ENCODE measurements around the gene ACTN1.

ACTN1 gene

GRCh38 chr14:68921049-68921448 lies 58.1 kb downstream of the ACTN1 start:
- no peaks in the 10 kb centered on the region for H4K20me1 ChIP-seq (ENCODE audit: insufficient read depth)
- no peak overlapping the region for H3K27ac ChIP-seq
- no peak overlapping the region for H2AFZ ChIP-seq (ENCODE audit: low read depth)
- H3K27me3 ChIP-seq (ENCODE audit: insufficient read depth, low read depth) = no peaks in the 10 kb centered on the region
- no peaks in the 10 kb centered on the region for H3K36me3 ChIP-seq (ENCODE audit: insufficient read depth)
- no peak overlapping the region for H3K4me2 ChIP-seq
- TF ChIP-seq CTCF (conservative IDR thresholded peaks at IDR 0.05; ENCODE audit: low read depth, low read length) = no peak
- no peak overlapping the region for H3K4me3 ChIP-seq (IDR thresholded peaks at IDR 0.05; ENCODE audit: insufficient read depth, low read depth, low read length)
- no peak overlapping the region for H3K9ac ChIP-seq
- no peaks in the 10 kb centered on the region for H3K79me2 ChIP-seq (ENCODE audit: insufficient read depth, low read depth)
- H3K4me1 ChIP-seq (ENCODE audit: low read depth, poor library complexity, severe bottlenecking) = no peaks in the 10 kb centered on the region

GRCh38 chr14:68919129-68919927 lies 59.8 kb downstream of the ACTN1 start:
- no peaks in the 10 kb centered on the region for H4K20me1 ChIP-seq (ENCODE audit: insufficient read depth)
- no peak overlapping the region for H3K27ac ChIP-seq
- no peak overlapping the region for H3K9ac ChIP-seq
- no peaks in the 10 kb centered on the region for H3K4me1 ChIP-seq (ENCODE audit: low read depth, poor library complexity, severe bottlenecking)
- no peak overlapping the region for H3K4me3 ChIP-seq (IDR thresholded peaks at IDR 0.05; ENCODE audit: insufficient read depth, low read depth, low read length)
- H3K27me3 ChIP-seq (ENCODE audit: insufficient read depth, low read depth) = no peaks in the 10 kb centered on the region
- no peak overlapping the region for H3K4me2 ChIP-seq
- no peak overlapping the region for H2AFZ ChIP-seq (ENCODE audit: low read depth)
- H3K36me3 ChIP-seq (ENCODE audit: insufficient read depth) = no peaks in the 10 kb centered on the region
- no peak for TF ChIP-seq CTCF (conservative IDR thresholded peaks at IDR 0.05; ENCODE audit: low read depth, low read length)
- H3K79me2 ChIP-seq (ENCODE audit: insufficient read depth, low read depth) = no peaks in the 10 kb centered on the region

- Histone ChIP-seq H3K79me2 (ENCODE audit: insufficient read depth, low read depth) (no peaks in the 10 kb centered on the region), H3K27ac (no peak overlapping the region)
Measured at GRCh38 chr14:68918612-68919011, 60.5 kb downstream of the ACTN1 start.

DNA sequence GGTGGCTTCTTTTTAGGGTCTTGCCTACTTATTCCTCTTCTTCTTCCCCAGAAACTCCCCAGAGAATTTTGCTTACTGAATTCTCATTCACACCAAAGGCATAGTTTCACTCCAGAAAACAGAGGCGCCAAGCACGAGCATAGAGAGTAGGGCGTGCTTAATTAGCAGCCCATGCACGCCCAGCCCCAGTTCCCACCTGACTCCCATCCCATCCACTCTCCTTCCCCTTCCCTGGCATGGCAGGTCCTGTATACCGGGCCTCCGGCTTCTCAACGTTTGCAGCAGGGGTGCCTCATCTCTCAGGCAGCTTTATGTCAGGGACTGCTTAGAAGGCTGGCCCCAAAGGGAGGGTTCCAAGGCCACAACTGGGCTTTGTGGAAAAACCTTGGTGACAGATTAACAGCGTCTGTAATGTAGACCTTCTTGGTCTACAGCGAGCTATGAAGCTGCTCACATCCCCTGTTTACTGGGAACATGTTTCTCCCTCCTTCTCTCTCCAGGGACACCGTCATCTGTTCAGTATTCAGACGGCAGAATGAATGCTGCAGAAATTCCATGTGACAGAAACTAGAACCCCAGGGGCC lies 62.7 kb downstream of the ACTN1 start:
- no peak overlapping the region for H3K4me2 ChIP-seq
- H3K36me3 ChIP-seq (ENCODE audit: insufficient read depth) = no peaks in the 10 kb centered on the region
- H3K27ac ChIP-seq = no peak overlapping the region
- TF ChIP-seq CTCF (conservative IDR thresholded peaks at IDR 0.05; ENCODE audit: low read depth, low read length) = no peak
- H3K9ac ChIP-seq = no peak overlapping the region
- H3K4me3 ChIP-seq (IDR thresholded peaks at IDR 0.05; ENCODE audit: insufficient read depth, low read depth, low read length) = no peak overlapping the region
- no peak overlapping the region for H2AFZ ChIP-seq (ENCODE audit: low read depth)
- H3K79me2 ChIP-seq (ENCODE audit: insufficient read depth, low read depth) = no peaks in the 10 kb centered on the region
- H3K4me1 ChIP-seq (ENCODE audit: low read depth, poor library complexity, severe bottlenecking) = peaks cover 6% of the 10 kb centered on the region
- no peaks in the 10 kb centered on the region for H4K20me1 ChIP-seq (ENCODE audit: insufficient read depth)
- H3K27me3 ChIP-seq (ENCODE audit: insufficient read depth, low read depth) = no peaks in the 10 kb centered on the region

More at GRCh38 chr14:68918612-68919011, 60.5 kb downstream of the ACTN1 start:
- H3K4me3 ChIP-seq (IDR thresholded peaks at IDR 0.05; ENCODE audit: insufficient read depth, low read depth, low read length) = no peak overlapping the region
- TF ChIP-seq CTCF (conservative IDR thresholded peaks at IDR 0.05; ENCODE audit: low read depth, low read length) = no peak
- no peaks in the 10 kb centered on the region for H3K36me3 ChIP-seq (ENCODE audit: insufficient read depth)
- H3K9ac ChIP-seq = no peak overlapping the region
- no peak overlapping the region for H2AFZ ChIP-seq (ENCODE audit: low read depth)
- H3K27me3 ChIP-seq (ENCODE audit: insufficient read depth, low read depth) = no peaks in the 10 kb centered on the region
- H3K4me1 ChIP-seq (ENCODE audit: low read depth, poor library complexity, severe bottlenecking) = no peaks in the 10 kb centered on the region
- H3K4me2 ChIP-seq = no peak overlapping the region
- H4K20me1 ChIP-seq (ENCODE audit: insufficient read depth) = no peaks in the 10 kb centered on the region

All from KMS-11 (cell line).